A549 (cell line): Measurements from ENCODE around the gene LRRC36. TPM values are rescaled to one million over a fixed set of nuclear protein-coding genes. Genes with fewer than 3 reads are reported as not detected.
A peak's percentile ranks its signal among the peaks of the same experiment; 100 is the strongest.

ENCODE experiments used
- ATAC-seq, 2 experiments: fragments of 200-7000 bp in 1 of 2; fragments of >200 bp in 1 of 2; cut with Nextera tagmentation in 1 of 2; cut with Tn5 transposase in 1 of 2; 3 replicates each; pipeline versions ENCODE4 v1.8.0 to v1.9.1; 2018 to 2020; ENCODE audit warnings: mild to moderate bottlenecking in 1 of 2, moderate library complexity in 1 of 2
- CTCF ChIA-PET: fragments of 300-600 bp; sonication (Branson Sonifier 250); formaldehyde crosslinking; extraction: SDS; loops from one replicate; lab custom pipeline; 2021; ENCODE audit warnings: antibody characterized with exemption, inconsistent platforms; lab: Yijun Ruan, JAX
- POLR2A ChIA-PET: fragments of 350-600 bp; formaldehyde crosslinking; extraction: SDS; loops from one replicate; lab custom pipeline; 2021; ENCODE audit warnings: antibody characterized with exemption, inconsistent platforms; lab: Yijun Ruan, JAX
- DNase-seq, 2 experiments: peaks; one replicate each; pipeline versions ENCODE4 v3.0.0 to v3.0.0-alpha.2; 2011 to 2016; ENCODE audit warnings: low read depth in 1 of 2, low spot score in 1 of 2
- FAIRE-seq: peaks from 2 replicates; lab custom pipeline; 2011; peaks lifted over from hg19 to GRCh38; lab: Jason Lieb, UNC
- H3K27ac ChIP-seq, 2 experiments: fragments of >200 bp; sonication (Bioruptor Twin); formaldehyde crosslinking; 3 replicates each; pipeline ENCODE4 v1.5.1; 2016 to 2017
- H3K4me1 ChIP-seq: fragments of >200 bp; sonication (Bioruptor Twin); formaldehyde crosslinking; 3 replicates; pipeline ENCODE4 v1.6.1; 2016
- H3K4me2 ChIP-seq: fragments of >200 bp; sonication (Bioruptor Twin); formaldehyde crosslinking; 3 replicates; pipeline ENCODE4 v1.6.1; 2016
- H3K4me3 ChIP-seq: fragments of >200 bp; sonication (Bioruptor Twin); formaldehyde crosslinking; 3 replicates; pipeline ENCODE4 v1.5.1; 2016
- H3K9me3 ChIP-seq: fragments of >200 bp; sonication (Bioruptor Twin); formaldehyde crosslinking; 3 replicates; pipeline ENCODE4 v1.6.1; 2016
- BCL3 ChIP-seq: fragments of >200 bp; sonication (Bioruptor Twin); formaldehyde crosslinking; IDR thresholded peaks from 3 replicates; pipeline ENCODE4 v1.6.1; 2016
- CEBPB ChIP-seq, 2 experiments: fragments of >200 bp in 1 of 2; sonication (Bioruptor Twin) in 1 of 2; formaldehyde crosslinking in 1 of 2; IDR thresholded peaks; 2 replicates each; pipeline ENCODE4 v1.6.1; 2012 to 2016
- EHMT2 ChIP-seq: fragments of 200-600 bp; sonication (generic); IDR thresholded peaks from 2 replicates; pipeline ENCODE4 v1.6.1; 2016; ENCODE audit warnings: antibody characterized with exemption, low read depth, mild to moderate bottlenecking, moderate library complexity
- EP300 ChIP-seq, 2 experiments: fragments of >200 bp; sonication (Bioruptor Twin); formaldehyde crosslinking; IDR thresholded peaks; 2 replicates in 1 of 2; 3 replicates in 1 of 2; pipeline ENCODE4 v1.6.1; 2016 to 2017
- FOSL2 ChIP-seq, 2 experiments: fragments of 450-650 bp in 1 of 2; fragments of >200 bp in 1 of 2; sonication (Bioruptor Twin) in 1 of 2; formaldehyde crosslinking; IDR thresholded peaks; 2 replicates each; pipeline versions ENCODE4 v1.5.0 to v1.6.1; 2016 to 2020; ENCODE audit warnings: mild to moderate bottlenecking in 1 of 2, moderate library complexity in 1 of 2
- HOXA7 ChIP-seq: fragments of 250-450 bp; sonication (Bioruptor Pico); IDR thresholded peaks from 2 replicates; pipeline ENCODE4 v1.5.0; 2020; ENCODE audit warnings: mild to moderate bottlenecking, moderate library complexity
- JUN ChIP-seq, 2 experiments: fragments of >200 bp; sonication (Bioruptor Twin); formaldehyde crosslinking; IDR thresholded peaks; 2 replicates in 1 of 2; 3 replicates in 1 of 2; pipeline ENCODE4 v1.6.1; 2016 to 2017
- KDM5A ChIP-seq: fragments of 200-600 bp; sonication (generic); IDR thresholded peaks from 2 replicates; pipeline ENCODE4 v1.6.1; 2016; ENCODE audit warnings: antibody characterized with exemption, mild to moderate bottlenecking
- MAX ChIP-seq: IDR thresholded peaks from 2 replicates; pipeline ENCODE4 v1.6.1; 2012
- MYC ChIP-seq: IDR thresholded peaks from 2 replicates; pipeline ENCODE4 v1.6.1; 2012; ENCODE audit warnings: mild to moderate bottlenecking, inconsistent platforms, low read length, improper control_type of control experiment, borderline replicate concordance
- NPAS2 ChIP-seq: fragments of 250-450 bp; sonication (Bioruptor Pico); IDR thresholded peaks from 2 replicates; pipeline ENCODE4 v1.8.0; 2022; ENCODE audit warnings: mild to moderate bottlenecking, moderate library complexity, borderline replicate concordance
- PHF8 ChIP-seq: fragments of 200-600 bp; sonication (generic); IDR thresholded peaks from 2 replicates; pipeline ENCODE4 v1.6.1; 2016; ENCODE audit warnings: low read depth, mild to moderate bottlenecking, antibody characterized with exemption, moderate library complexity, borderline replicate concordance
- POLR2AphosphoS2 ChIP-seq: conservative IDR thresholded peaks from 2 replicates; pipeline ENCODE4 v1.6.1; 2012; ENCODE audit warnings: low read length, improper control_type of control experiment, inconsistent platforms
- RARB ChIP-seq: fragments of 250-450 bp; sonication (Bioruptor Pico); IDR thresholded peaks from 2 replicates; pipeline ENCODE4 v1.8.0; 2021; ENCODE audit warnings: mild to moderate bottlenecking, moderate library complexity
- RFX5 ChIP-seq: fragments of 450-650 bp; IDR thresholded peaks from 2 replicates; pipeline ENCODE4 v1.7.1; 2014; ENCODE audit warnings: antibody characterized with exemption, mild to moderate bottlenecking, moderate library complexity
- RNF2 ChIP-seq: fragments of 200-600 bp; sonication (generic); IDR thresholded peaks from 2 replicates; pipeline ENCODE4 v1.6.1; 2016; ENCODE audit warnings: low read depth, mild to moderate bottlenecking, antibody characterized with exemption, moderate library complexity, borderline replicate concordance
- SREBF2 ChIP-seq: fragments of 450-650 bp; IDR thresholded peaks from 2 replicates; pipeline ENCODE4 v1.6.1; 2014; ENCODE audit warnings: mild to moderate bottlenecking, moderate library complexity
- TFCP2L1 ChIP-seq: fragments of 250-450 bp; sonication (Bioruptor Pico); IDR thresholded peaks from 2 replicates; pipeline ENCODE4 v1.5.0; 2021; ENCODE audit warnings: mild to moderate bottlenecking
- ZNF302 ChIP-seq: fragments of 250-450 bp; sonication (Bioruptor Pico); IDR thresholded peaks from 2 replicates; pipeline ENCODE4 v1.9.0; 2021; ENCODE audit warnings: inconsistent platforms, mild to moderate bottlenecking, moderate library complexity
- ZSCAN20 ChIP-seq: fragments of 250-450 bp; sonication (Bioruptor Pico); IDR thresholded peaks from 2 replicates; pipeline ENCODE4 v1.8.0; 2022; ENCODE audit warnings: mild to moderate bottlenecking, moderate library complexity
- whole genome bisulfite sequencing: methylation state at CpG from one replicate; pipeline ENCODE4 v1.1.6; 2017; ENCODE audit errors: missing lambda C conversion rate; 5-methylcytosine and 5-hydroxymethylcytosine counted together
- polyA plus RNA-seq, 4 experiments: library from polyadenylated mRNA; depleted of rRNA in 3 of 4; stranded (reverse); fragments of >200 nt; fragmentation: RNase III in 1 of 4; extraction: RNeasy Plus Mini Kit Qiagen cat#74134 plus additional on column Dnase treatment in 1 of 4; gene quantifications; 2 replicates in 3 of 4; 3 replicates in 1 of 4; pipeline ENCODE4 v1.2.3, GENCODE V29; 2011 to 2017
- TF ChIP-seq, protein P1 (sequence below): IDR thresholded peaks from 2 replicates; pipeline ENCODE4 v1.6.1; 2012; ENCODE audit warnings: low read depth, borderline replicate concordance

The LRRC36 gene
- polyA plus RNA-seq, 2 of the 4 experiments (the other 2 are of a cell fraction): 0.48 to 0.57 TPM

- CTCF ChIA-PET: interaction anchor here (0.6 to 2.3 kb wide), 12 partner anchors 9 to 142 kb away, joined by 3 to 11 read pairs (median 3); partner anchors contain the start of genes KCTD19, LRRC36, SLC9A5 and ZDHHC1
- H3K4me2 ChIP-seq: no peak overlapping the region
- H3K4me3 ChIP-seq: no peak overlapping the region
- POLR2A ChIA-PET: no interaction called here
- DNase-seq: no peak
- H3K9me3 ChIP-seq: no peaks in the 10 kb centered on the region
- no peak overlapping the region for H3K27ac ChIP-seq
- over 99% methylated on average over 11 of the region's 11 CpGs for WGBS
- ATAC-seq: no peak
- no peak for TF ChIP-seq POLR2AphosphoS2
- TF ChIP-seq RARB (CRISPR knock-in tag): no peak
- TF ChIP-seq, protein P1, sequence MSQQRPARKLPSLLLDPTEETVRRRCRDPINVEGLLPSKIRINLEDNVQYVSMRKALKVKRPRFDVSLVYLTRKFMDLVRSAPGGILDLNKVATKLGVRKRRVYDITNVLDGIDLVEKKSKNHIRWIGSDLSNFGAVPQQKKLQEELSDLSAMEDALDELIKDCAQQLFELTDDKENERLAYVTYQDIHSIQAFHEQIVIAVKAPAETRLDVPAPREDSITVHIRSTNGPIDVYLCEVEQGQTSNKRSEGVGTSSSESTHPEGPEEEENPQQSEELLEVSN: no peak
- TF ChIP-seq BCL3: no peak
- no peak for TF ChIP-seq NPAS2 (CRISPR knock-in tag)
- TF ChIP-seq, all 56 proteins: peak for 0
- peaks cover 5% of the 10 kb centered on the region for H3K4me1 ChIP-seq
- no peak for FAIRE-seq
Observed at GRCh38 chr16:67390816-67391423, 64.3 kb downstream of the LRRC36 start.

GRCh38 chr16:67391424-67392300 is 65.0 kb downstream of the LRRC36 start:
- 78% methylated on average over 14 of the region's 15 CpGs for WGBS
- CTCF ChIA-PET: interaction anchor here (0.9 to 3.1 kb wide), 11 partner anchors 8 to 143 kb away, joined by 3 to 20 read pairs (median 6); partner anchors contain the start of genes KCTD19, LRRC36, SLC9A5 and ZDHHC1
- no peak overlapping the region for H3K4me3 ChIP-seq
- FAIRE-seq (no peak), ATAC-seq (peak in 1 of 2 experiments; percentile 9; a peak in 2 of 6 replicates), DNase-seq (peak in 1 of 2 experiments; percentile 43)
- TF ChIP-seq EP300 (IDR thresholded peaks at IDR 0.05): no peak
- no peak for TF ChIP-seq MAX
- TF ChIP-seq EHMT2: no peak
- TF ChIP-seq KDM5A: no peak
- TF ChIP-seq SREBF2: no peak
- TF ChIP-seq MYC: no peak
- no peak for TF ChIP-seq RFX5
- TF ChIP-seq POLR2AphosphoS2: no peak
- no peak for TF ChIP-seq FOSL2 (IDR thresholded peaks at IDR 0.05)
- no peak for TF ChIP-seq FOSL2 (CRISPR knock-in tag; IDR thresholded peaks at IDR 0.05)
- no peak for TF ChIP-seq BCL3
- no peak for TF ChIP-seq JUN (IDR thresholded peaks at IDR 0.05)
- TF ChIP-seq ZNF302 (CRISPR knock-in tag): no peak
- no peak for TF ChIP-seq TFCP2L1
- no peak for TF ChIP-seq PHF8
- TF ChIP-seq ZSCAN20 (CRISPR knock-in tag): no peak
- no peak for TF ChIP-seq CEBPB (IDR thresholded peaks at IDR 0.05)
- TF ChIP-seq HOXA7 (CRISPR knock-in tag): no peak
- TF ChIP-seq RNF2: no peak
- no peaks in the 10 kb centered on the region for H3K9me3 ChIP-seq
- POLR2A ChIA-PET: no interaction called here
- peaks cover 12% of the 10 kb centered on the region for H3K4me1 ChIP-seq
- H3K27ac ChIP-seq: no peak overlapping the region
- no peak overlapping the region for H3K4me2 ChIP-seq
